Measurements from ENCODE around the gene KSR1. TPM values are rescaled to one million over a fixed set of nuclear protein-coding genes. Genes with fewer than 3 reads are reported as not detected.
"Not testable (repeated sequence)": the region's sequence is repeated elsewhere in the genome, so short reads cannot be mapped to it uniquely, and the experiment has no call there.

Gene KSR1
- total RNA-seq, 1 donor from 2014 or later = 40.3 TPM

GRCh38 chr17:27418366-27418615 is 38.0 kb upstream of the KSR1 start:
- Histone ChIP-seq H3K27me3 (no peaks in the 10 kb centered on the region), H3K27ac (no peak overlapping the region), H3K4me1 (no peaks in the 10 kb centered on the region), H3K4me3 (no peak overlapping the region), H3K36me3 (no peaks in the 10 kb centered on the region), H3K9me3 (no peaks in the 10 kb centered on the region)
- intact Hi-C loops (cut with DNase I) = no loop called here
- no peak for TF ChIP-seq POLR2AphosphoS5 (IDR thresholded peaks at IDR 0.05; ENCODE audit: insufficient read depth in 1 of 2, low read depth in 1 of 2)
- no peak for TF ChIP-seq POLR2A (IDR thresholded peaks at IDR 0.05)
- TF ChIP-seq CTCF (IDR thresholded peaks at IDR 0.05) = no peak
- no peak for DNase-seq (ENCODE audit: extremely low spot score in 2 of 2)

DNA sequence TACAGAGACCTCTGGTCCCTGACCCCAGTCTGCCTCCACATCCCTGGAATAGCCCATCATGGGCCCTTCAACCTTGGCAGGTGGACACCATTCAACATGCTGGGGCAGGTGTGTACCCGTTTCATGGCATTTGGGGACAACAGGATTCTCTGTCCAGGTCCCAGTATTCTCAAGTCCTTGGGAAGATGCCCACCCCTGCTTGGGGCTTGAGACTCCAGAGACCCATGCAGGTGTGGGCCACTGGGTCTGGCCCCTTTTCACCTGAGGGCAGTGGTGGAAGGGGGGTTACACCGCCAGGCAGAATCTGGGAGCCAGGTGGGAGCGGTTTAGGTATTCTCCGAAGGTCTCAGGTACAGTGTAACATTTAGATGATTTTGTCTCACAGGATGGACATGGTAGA is 37.1 kb upstream of the KSR1 start:
- Histone ChIP-seq H3K27me3 (no peaks in the 10 kb centered on the region), H3K4me3 (no peak overlapping the region), H3K4me1 (no peaks in the 10 kb centered on the region), H3K27ac (no peak overlapping the region), H3K9me3 (no peaks in the 10 kb centered on the region), H3K36me3 (no peaks in the 10 kb centered on the region)
- TF ChIP-seq CTCF (IDR thresholded peaks at IDR 0.05) (no peak), POLR2AphosphoS5 (IDR thresholded peaks at IDR 0.05; ENCODE audit: insufficient read depth in 1 of 2, low read depth in 1 of 2) (no peak), POLR2A (IDR thresholded peaks at IDR 0.05) (no peak)
- no peak for DNase-seq (ENCODE audit: extremely low spot score in 2 of 2)
- intact Hi-C loops (cut with DNase I) = no loop called here

DNA sequence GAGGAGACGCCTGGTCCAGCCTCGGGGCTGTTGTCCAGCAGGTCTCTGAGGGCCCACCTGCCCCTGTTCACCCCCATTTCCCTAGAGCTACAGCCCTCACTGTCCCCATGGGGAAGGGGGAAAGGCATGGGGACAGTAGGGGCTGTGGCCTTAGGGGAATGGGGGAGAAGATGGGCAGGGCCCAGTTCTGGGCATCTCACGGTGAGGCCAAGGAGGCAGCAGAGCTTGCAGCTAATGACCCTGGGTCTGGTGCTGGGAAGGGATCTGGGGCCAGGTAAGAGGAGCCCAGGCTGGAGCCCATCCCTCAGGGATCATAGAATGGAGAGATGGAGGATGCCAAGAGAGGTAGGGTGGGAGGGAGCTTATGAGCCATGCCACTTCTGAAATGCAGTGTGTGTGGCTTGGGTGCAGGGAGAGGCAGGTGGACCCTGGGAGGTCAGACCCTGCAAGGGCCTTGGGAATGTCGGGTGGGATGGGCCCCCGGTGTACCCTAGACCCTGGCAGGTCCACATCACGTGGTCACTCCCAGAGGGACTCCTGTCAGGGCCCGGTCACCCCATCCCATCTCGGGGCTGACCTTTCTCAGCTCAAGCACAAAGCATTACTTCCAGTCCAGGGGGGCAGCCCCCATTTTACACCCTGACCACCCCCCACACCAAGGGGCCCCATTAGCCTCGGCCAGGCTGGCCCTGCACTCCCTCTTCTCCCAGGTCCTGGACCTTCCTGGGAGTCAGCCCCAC is 35.9 kb upstream of the KSR1 start:
- no peak overlapping the region for H3K4me3 ChIP-seq
- H3K4me1 ChIP-seq = no peaks in the 10 kb centered on the region

DNA sequence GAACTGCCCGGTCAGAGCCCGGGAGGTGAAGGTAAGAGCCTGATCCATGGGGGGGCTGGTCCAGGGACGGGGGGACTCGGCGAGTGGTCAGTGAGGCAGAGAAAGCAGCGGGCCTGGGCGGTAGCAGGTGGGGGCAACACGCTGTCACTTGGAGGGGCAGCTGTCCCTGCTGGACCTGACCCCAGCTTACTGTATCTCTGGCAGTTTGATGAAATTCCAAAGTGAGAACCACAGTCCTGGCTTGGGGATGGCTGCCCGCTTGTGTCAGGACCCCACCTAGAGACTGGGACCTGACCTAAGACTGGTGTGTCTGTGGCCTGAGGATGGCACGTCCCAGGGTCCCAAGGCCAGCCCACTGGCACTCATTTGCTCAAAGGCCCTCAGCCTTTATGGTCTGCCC is 35.1 kb upstream of the KSR1 start:
- TF ChIP-seq POLR2A (IDR thresholded peaks at IDR 0.05) (no peak), CTCF (IDR thresholded peaks at IDR 0.05) (no peak), POLR2AphosphoS5 (IDR thresholded peaks at IDR 0.05; ENCODE audit: insufficient read depth in 1 of 2, low read depth in 1 of 2) (no peak)
- intact Hi-C loops (cut with DNase I) = no loop called here
- DNase-seq (ENCODE audit: extremely low spot score in 2 of 2) = no peak
- no peak overlapping the region for H3K4me3 ChIP-seq
- no peaks in the 10 kb centered on the region for H3K27me3 ChIP-seq
- H3K4me1 ChIP-seq = no peaks in the 10 kb centered on the region
- no peaks in the 10 kb centered on the region for H3K36me3 ChIP-seq
- H3K27ac ChIP-seq = no peak overlapping the region
- no peaks in the 10 kb centered on the region for H3K9me3 ChIP-seq

More for the DNA sequence above, 35.9 kb upstream of the KSR1 start:
- TF ChIP-seq POLR2A (IDR thresholded peaks at IDR 0.05) (no peak), POLR2AphosphoS5 (IDR thresholded peaks at IDR 0.05; ENCODE audit: insufficient read depth in 1 of 2, low read depth in 1 of 2) (no peak), CTCF (IDR thresholded peaks at IDR 0.05) (no peak)
- intact Hi-C loops (cut with DNase I) = no loop called here
- H3K27ac ChIP-seq = no peak overlapping the region
- H3K36me3 ChIP-seq = no peaks in the 10 kb centered on the region
- DNase-seq (ENCODE audit: extremely low spot score in 2 of 2) = no peak
- no peaks in the 10 kb centered on the region for H3K9me3 ChIP-seq
- no peaks in the 10 kb centered on the region for H3K27me3 ChIP-seq

DNA sequence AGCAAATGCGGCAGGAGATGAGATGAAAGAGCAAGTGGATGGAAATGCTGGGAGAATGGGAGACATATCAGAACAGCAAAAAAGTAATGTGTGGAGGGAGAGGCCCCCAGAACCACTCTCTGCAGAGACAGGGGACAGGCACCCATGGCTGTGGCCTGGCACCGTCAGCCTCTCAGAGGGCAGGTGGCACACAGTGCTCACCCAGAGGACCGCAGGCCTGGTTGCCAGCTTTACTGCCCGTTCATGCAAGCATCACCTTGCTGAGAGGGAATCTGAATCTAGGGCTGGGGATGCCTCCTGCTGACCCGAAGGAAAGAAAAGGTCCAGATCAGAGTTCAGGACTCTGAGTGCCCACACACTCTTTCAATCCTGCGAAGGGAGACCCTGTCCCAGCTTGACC is 34.6 kb upstream of the KSR1 start:
- H3K27ac ChIP-seq; DNase-seq (ENCODE audit: extremely low spot score in 2 of 2); H3K4me1 ChIP-seq; H3K9me3 ChIP-seq; intact Hi-C loops (cut with DNase I); H3K4me3 ChIP-seq; H3K27me3 ChIP-seq; H3K36me3 ChIP-seq: not testable (repeated sequence)

Data from vagina (tissue), 2 donors.